Panc1 (cell line): ENCODE results near the gene SPACA5. TPM values are rescaled to one million over a fixed set of nuclear protein-coding genes. Genes with fewer than 3 reads are reported as not detected.

Experiments used
- ATAC-seq: fragments of 200-7000 bp; cut with Tn5 transposase; 2 replicates; pipeline ENCODE4 v1.9.1; 2020; ENCODE audit warnings: mild to moderate bottlenecking, moderate library complexity
- BruUV-seq: library from RNA; stranded (reverse); fragments of 400-500 nt; replicated peaks from 2 replicates; lab custom pipeline; 2021; lab: Mats Ljungman, UMichigan
- CTCF ChIA-PET: fragments of 300-600 bp; sonication (Branson Sonifier 250); formaldehyde crosslinking; loops from one replicate; lab custom pipeline; 2022; ENCODE audit warnings: antibody characterized with exemption; lab: Charles Lee
- POLR2A ChIA-PET: fragments of 300-600 bp; sonication (Branson Sonifier 250); formaldehyde crosslinking; loops from one replicate; lab custom pipeline; 2022; ENCODE audit warnings: antibody characterized with exemption; lab: Charles Lee
- DNase-seq: peaks from one replicate; pipeline ENCODE4 v3.0.0-alpha.2; 2010; ENCODE audit warnings: low read depth, low spot score
- H3K27ac ChIP-seq: 2 replicates; pipeline ENCODE4 v1.5.1; 2011; ENCODE audit warnings: mild to moderate bottlenecking, low read length, inconsistent platforms
- H3K27me3 ChIP-seq: fragments of 200-500 bp; sonication (Bioruptor generic); 2 replicates; pipeline ENCODE4 v1.6.0; 2014; ENCODE audit warnings: low read length, inconsistent platforms; ENCODE audit not compliant: control insufficient read depth, insufficient read depth
- H3K36me3 ChIP-seq: fragments of 200-500 bp; sonication (Bioruptor generic); 2 replicates; pipeline ENCODE4 v1.5.1; 2014; ENCODE audit warnings: inconsistent platforms, mild to moderate bottlenecking, low read length, moderate library complexity; ENCODE audit not compliant: control insufficient read depth, insufficient read depth
- H3K4me1 ChIP-seq: 2 replicates; pipeline ENCODE4 v1.5.1; 2011; ENCODE audit warnings: inconsistent platforms, mild to moderate bottlenecking, low read length, moderate library complexity; ENCODE audit not compliant: control insufficient read depth, insufficient read depth
- H3K4me3 ChIP-seq, 2 experiments: 2 replicates each; pipeline ENCODE4 v1.5.1; 2011 to 2012; ENCODE audit warnings: low read depth in 2 of 2, low read length in 2 of 2, mild to moderate bottlenecking in 2 of 2, inconsistent platforms in 1 of 2, moderate library complexity in 1 of 2
- H3K9me3 ChIP-seq: fragments of 200-500 bp; sonication (Bioruptor generic); 2 replicates; pipeline ENCODE4 v1.5.1; 2014; ENCODE audit warnings: low read depth, mild to moderate bottlenecking, inconsistent platforms, low read length, moderate library complexity; ENCODE audit not compliant: control insufficient read depth, insufficient read depth
- POLR2AphosphoS5 ChIP-seq: IDR thresholded peaks from 2 replicates; pipeline ENCODE4 v1.6.1; 2012; ENCODE audit warnings: mild to moderate bottlenecking, low read depth, low read length, moderate library complexity
- SIN3A ChIP-seq: IDR thresholded peaks from 2 replicates; pipeline ENCODE4 v1.6.1; 2012; ENCODE audit warnings: low read depth, mild to moderate bottlenecking, low read length, moderate library complexity, borderline replicate concordance; ENCODE audit not compliant: insufficient read depth
- TCF7L2 ChIP-seq: IDR thresholded peaks from 2 replicates; pipeline ENCODE4 v1.6.1; 2011; ENCODE audit warnings: mild to moderate bottlenecking, low read depth, low read length, inconsistent platforms
- in situ Hi-C: cut with HindIII; loops from 2 replicates; pipeline ENCODE4 v1.10.0; 2016; ENCODE audit warnings: low sequenced_read_pairs, low pct_unique_long_range_greater_than_20kb
- intact Hi-C: fragments of 100-400 bp; cut with micrococcal nuclease; formaldehyde crosslinking; loops from one replicate; pipeline ENCODE4 v1.10.0; 2022; ENCODE audit not compliant: unreplicated experiment
- total RNA-seq: library from RNA; stranded (reverse); gene quantifications from one replicate; pipeline ENCODE4 v1.2.1, GENCODE V29; 2021; ENCODE audit not compliant: unreplicated experiment
- TF ChIP-seq, protein P1 (sequence below), 2 experiments: IDR thresholded peaks; 2 replicates each; pipeline ENCODE4 v1.6.1; 2011 to 2012; ENCODE audit warnings: low read depth in 2 of 2, control low read depth in 1 of 2, low read length in 1 of 2, mild to moderate bottlenecking in 1 of 2, moderate library complexity in 1 of 2; ENCODE audit not compliant: insufficient read depth in 1 of 2
- TF ChIP-seq, protein P2 (sequence below): fragments of 450-650 bp; IDR thresholded peaks from 2 replicates; pipeline ENCODE4 v1.5.1; 2017; ENCODE audit warnings: mild to moderate bottlenecking

Gene SPACA5
- total RNA-seq, 1 experiment from 2014 or later, result not detected

DNA sequence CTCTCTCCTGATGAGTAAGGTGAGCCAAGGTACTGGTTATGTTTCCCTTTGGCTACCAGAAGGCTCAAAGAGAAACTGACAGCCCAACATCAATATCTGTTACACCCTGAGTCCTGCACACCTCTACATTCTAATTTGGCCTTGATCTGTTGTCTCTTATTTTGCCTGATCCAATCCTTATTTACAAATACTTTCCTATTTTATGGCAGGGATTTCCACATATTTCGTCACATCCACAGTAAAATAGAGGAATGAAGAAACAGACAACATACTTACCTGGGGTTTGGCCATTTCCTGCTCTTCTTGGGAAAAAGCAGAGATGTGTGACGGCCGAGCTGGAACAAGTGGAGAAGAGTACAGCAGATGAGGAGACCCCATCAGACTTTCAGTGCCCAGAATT, 4.5 kb upstream of the SPACA5 start:
- Histone ChIP-seq H3K27me3 (no peaks in the 10 kb centered on the region), H3K9me3 (peaks cover 12% of the 10 kb centered on the region; the same call in 1 of the 2 replicates), H3K4me1 (0 out of 2 replicates have a peak, but pooled peaks cover 2% of the 10 kb centered on the region), H3K27ac (no peak overlapping the region; the same call in 1 of the 2 replicates), H3K36me3 (peaks cover 3% of the 10 kb centered on the region; the same call in 1 of the 2 replicates), H3K4me3 (peak overlapping the region; percentile 69 to 78; a peak in 3 of 4 replicates)
- intact Hi-C loops, result no loop called here
- ATAC-seq, result no peak
- ChIA-PET CTCF (no interaction called here), POLR2A (no interaction called here)
- BruUV-seq, result no TSS peak
- in situ Hi-C loops, result no loop called here
- TF ChIP-seq TCF7L2 (no peak), POLR2AphosphoS5 (no peak), SIN3A (no peak)
- TF ChIP-seq, protein P1, sequence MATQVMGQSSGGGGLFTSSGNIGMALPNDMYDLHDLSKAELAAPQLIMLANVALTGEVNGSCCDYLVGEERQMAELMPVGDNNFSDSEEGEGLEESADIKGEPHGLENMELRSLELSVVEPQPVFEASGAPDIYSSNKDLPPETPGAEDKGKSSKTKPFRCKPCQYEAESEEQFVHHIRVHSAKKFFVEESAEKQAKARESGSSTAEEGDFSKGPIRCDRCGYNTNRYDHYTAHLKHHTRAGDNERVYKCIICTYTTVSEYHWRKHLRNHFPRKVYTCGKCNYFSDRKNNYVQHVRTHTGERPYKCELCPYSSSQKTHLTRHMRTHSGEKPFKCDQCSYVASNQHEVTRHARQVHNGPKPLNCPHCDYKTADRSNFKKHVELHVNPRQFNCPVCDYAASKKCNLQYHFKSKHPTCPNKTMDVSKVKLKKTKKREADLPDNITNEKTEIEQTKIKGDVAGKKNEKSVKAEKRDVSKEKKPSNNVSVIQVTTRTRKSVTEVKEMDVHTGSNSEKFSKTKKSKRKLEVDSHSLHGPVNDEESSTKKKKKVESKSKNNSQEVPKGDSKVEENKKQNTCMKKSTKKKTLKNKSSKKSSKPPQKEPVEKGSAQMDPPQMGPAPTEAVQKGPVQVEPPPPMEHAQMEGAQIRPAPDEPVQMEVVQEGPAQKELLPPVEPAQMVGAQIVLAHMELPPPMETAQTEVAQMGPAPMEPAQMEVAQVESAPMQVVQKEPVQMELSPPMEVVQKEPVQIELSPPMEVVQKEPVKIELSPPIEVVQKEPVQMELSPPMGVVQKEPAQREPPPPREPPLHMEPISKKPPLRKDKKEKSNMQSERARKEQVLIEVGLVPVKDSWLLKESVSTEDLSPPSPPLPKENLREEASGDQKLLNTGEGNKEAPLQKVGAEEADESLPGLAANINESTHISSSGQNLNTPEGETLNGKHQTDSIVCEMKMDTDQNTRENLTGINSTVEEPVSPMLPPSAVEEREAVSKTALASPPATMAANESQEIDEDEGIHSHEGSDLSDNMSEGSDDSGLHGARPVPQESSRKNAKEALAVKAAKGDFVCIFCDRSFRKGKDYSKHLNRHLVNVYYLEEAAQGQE (IDR thresholded peaks at IDR 0.05; ENCODE audit: insufficient read depth in 1 of 2, low read depth in 2 of 2, low read length in 1 of 2), result no peak
- TF ChIP-seq, protein P2, sequence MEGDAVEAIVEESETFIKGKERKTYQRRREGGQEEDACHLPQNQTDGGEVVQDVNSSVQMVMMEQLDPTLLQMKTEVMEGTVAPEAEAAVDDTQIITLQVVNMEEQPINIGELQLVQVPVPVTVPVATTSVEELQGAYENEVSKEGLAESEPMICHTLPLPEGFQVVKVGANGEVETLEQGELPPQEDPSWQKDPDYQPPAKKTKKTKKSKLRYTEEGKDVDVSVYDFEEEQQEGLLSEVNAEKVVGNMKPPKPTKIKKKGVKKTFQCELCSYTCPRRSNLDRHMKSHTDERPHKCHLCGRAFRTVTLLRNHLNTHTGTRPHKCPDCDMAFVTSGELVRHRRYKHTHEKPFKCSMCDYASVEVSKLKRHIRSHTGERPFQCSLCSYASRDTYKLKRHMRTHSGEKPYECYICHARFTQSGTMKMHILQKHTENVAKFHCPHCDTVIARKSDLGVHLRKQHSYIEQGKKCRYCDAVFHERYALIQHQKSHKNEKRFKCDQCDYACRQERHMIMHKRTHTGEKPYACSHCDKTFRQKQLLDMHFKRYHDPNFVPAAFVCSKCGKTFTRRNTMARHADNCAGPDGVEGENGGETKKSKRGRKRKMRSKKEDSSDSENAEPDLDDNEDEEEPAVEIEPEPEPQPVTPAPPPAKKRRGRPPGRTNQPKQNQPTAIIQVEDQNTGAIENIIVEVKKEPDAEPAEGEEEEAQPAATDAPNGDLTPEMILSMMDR, result no peak
- no peak for DNase-seq

DNA sequence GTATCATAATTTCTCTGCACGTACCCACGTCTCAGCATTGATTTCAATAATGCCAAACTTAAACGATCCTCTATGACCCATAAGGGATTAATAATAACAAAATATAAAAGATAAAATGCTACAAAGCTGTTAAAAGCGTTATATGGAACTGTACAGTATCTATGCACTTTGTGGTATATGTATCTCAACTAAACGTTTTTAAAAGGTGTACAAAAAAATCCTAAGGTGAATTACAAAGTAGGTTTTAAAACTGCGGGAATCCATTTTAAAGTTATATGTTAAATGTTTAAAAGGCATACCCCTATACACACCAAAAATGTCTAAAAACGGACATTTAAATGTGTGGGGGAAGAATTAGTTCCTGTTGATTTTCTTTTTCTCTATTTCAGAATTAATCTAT, 3.9 kb upstream of the SPACA5 start:
- intact Hi-C loops, result no loop called here
- in situ Hi-C loops, result no loop called here
- Histone ChIP-seq H3K9me3 (peaks cover 12% of the 10 kb centered on the region; the same call in 1 of the 2 replicates), H3K4me3 (peak overlapping the region; percentile 69 to 78), H3K27ac (peak overlapping the region; percentile 88), H3K27me3 (no peaks in the 10 kb centered on the region), H3K4me1 (0 out of 2 replicates have a peak, but pooled peaks cover 2% of the 10 kb centered on the region), H3K36me3 (peaks cover 3% of the 10 kb centered on the region; the same call in 1 of the 2 replicates)
- ATAC-seq (no peak), DNase-seq (no peak)
- POLR2A ChIA-PET, result no interaction called here
- TF ChIP-seq, protein P1 (IDR thresholded peaks at IDR 0.05; ENCODE audit: insufficient read depth in 1 of 2, low read depth in 2 of 2, low read length in 1 of 2), result no peak
- TF ChIP-seq, protein P2, result no peak
- TF ChIP-seq SIN3A (no peak), TCF7L2 (no peak), POLR2AphosphoS5 (no peak)
- BruUV-seq, result no TSS peak
- CTCF ChIA-PET, result no interaction called here
